Coronary artery (tissue), 2 donors: ENCODE measurements around the gene RNU6-1.

ENCODE experiments used
- DNase-seq: peaks from one replicate; pipeline ENCODE4 v3.0.0-alpha.2; 2017; ENCODE audit warnings: low spot score
- H3K27ac ChIP-seq, 2 donors: fragments of 200-600 bp; sonication (generic); one replicate each; pipeline ENCODE4 v1.5.1; 2016 to 2019
- H3K4me3 ChIP-seq: fragments of 200-600 bp; sonication (generic); 2 replicates; pipeline ENCODE4 v1.5.1; 2016; ENCODE audit warnings: mild to moderate bottlenecking, moderate library complexity
- CTCF ChIP-seq: fragments of 200-600 bp; sonication (generic); IDR thresholded peaks from one replicate; pipeline ENCODE4 v1.5.1; 2019; ENCODE audit warnings: antibody characterized with exemption

RNU6-1 gene

GRCh38 chr15:67834581-67835296 is 5.1 kb downstream of the RNU6-1 start:
- Histone ChIP-seq H3K27ac (no peak overlapping the region), H3K4me3 (peak overlapping the region; percentile 66)
- no peak for DNase-seq
- TF ChIP-seq CTCF = no peak

- no peak for DNase-seq
- H3K4me3 ChIP-seq = peak overlapping the region; percentile 66
These were observed 5.9 kb downstream of the RNU6-1 start for GRCh38 chr15:67833710-67834511.

GRCh38 chr15:67832897-67833709 is 6.7 kb downstream of the RNU6-1 start:
- peak overlapping the region; percentile 66 for H3K4me3 ChIP-seq
- TF ChIP-seq CTCF = no peak
- H3K27ac ChIP-seq = no peak overlapping the region
- DNase-seq = no peak

More at GRCh38 chr15:67833710-67834511, 5.9 kb downstream of the RNU6-1 start:
- no peak overlapping the region for H3K27ac ChIP-seq
- TF ChIP-seq CTCF = peak; percentile 15

- no peak overlapping the region for H3K27ac ChIP-seq
- TF ChIP-seq CTCF = no peak
- H3K4me3 ChIP-seq = no peak overlapping the region
- no peak for DNase-seq
These were observed 7.8 kb downstream of the RNU6-1 start for GRCh38 chr15:67832031-67832551.

- Histone ChIP-seq H3K4me3 (no peak overlapping the region), H3K27ac (no peak overlapping the region)
- DNase-seq = no peak
- TF ChIP-seq CTCF = no peak
These were observed 8.5 kb downstream of the RNU6-1 start for GRCh38 chr15:67831363-67831762.

GRCh38 chr15:67829647-67830504 is 10.0 kb downstream of the RNU6-1 start:
- Histone ChIP-seq H3K4me3 (no peak overlapping the region), H3K27ac (no peak overlapping the region)
- no peak for DNase-seq
- no peak for TF ChIP-seq CTCF
